GM21390 (cell line): ENCODE data around the gene FAM3B.
"Not testable (repeated sequence)": the region's sequence is repeated elsewhere in the genome, so short reads cannot be mapped to it uniquely, and the experiment has no call there.

Source experiments
- ATAC-seq: cut with Tn5 transposase; IDR thresholded peaks from one replicate; pipeline ENCODE4 v1.9.1; 2021; ENCODE audit not compliant: unreplicated experiment

Gene FAM3B

DNA sequence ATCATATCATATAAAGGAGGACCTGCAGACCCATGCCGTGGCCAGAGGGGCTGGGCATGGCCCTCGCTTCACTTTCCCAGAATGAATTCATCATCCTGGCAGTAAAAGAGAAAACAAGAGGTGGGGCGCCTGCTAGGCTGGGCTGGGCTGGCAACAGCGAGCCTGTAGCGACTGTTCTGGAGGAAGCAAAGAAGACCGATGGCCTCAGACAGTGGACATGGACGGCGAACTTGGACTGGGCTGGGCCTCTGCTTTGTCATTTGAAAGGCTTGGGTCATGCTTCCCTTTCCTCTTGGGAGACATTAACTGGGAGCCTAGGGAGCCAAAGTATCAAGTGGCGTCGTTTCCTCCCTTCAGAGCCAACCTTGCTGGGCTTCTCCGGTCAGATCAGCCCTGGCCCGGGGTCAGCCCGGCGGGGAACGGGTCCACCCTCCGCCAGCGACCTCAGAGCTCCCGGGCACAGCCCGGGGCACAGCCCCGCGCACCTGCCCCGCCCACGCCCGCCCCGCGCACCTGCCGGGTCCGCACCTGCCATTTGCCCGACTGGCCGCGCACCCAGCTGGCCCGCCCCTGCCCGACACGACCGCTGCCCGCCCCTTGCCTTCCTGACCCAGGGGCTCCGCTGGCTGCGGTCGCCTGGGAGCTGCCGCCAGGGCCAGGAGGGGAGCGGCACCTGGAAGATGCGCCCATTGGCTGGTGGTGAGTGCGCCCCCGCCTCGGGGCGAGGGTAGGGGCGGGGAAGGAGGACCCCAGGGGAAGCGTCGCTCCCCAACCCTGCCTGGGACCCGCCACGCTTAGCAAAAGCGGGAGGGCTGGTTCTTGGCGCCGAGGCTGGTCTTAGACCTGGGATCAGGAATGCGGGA is at the start of gene FAM3B:
Gene FAM3B, plus strand, starts transcription at position 602 of the 863 bp plus-strand sequence. Its CDS starts 79 bp downstream, at position 681.
- no peak for ATAC-seq

- no peak for ATAC-seq
Measured at GRCh38 chr21:41267346-41267745, 49.3 kb upstream of the FAM3B start.

GRCh38 chr21:41269535-41269934 is 47.1 kb upstream of the FAM3B start:
- ATAC-seq, result no peak

- no peak for ATAC-seq
Measured at GRCh38 chr21:41277196-41277595, 39.4 kb upstream of the FAM3B start.

DNA sequence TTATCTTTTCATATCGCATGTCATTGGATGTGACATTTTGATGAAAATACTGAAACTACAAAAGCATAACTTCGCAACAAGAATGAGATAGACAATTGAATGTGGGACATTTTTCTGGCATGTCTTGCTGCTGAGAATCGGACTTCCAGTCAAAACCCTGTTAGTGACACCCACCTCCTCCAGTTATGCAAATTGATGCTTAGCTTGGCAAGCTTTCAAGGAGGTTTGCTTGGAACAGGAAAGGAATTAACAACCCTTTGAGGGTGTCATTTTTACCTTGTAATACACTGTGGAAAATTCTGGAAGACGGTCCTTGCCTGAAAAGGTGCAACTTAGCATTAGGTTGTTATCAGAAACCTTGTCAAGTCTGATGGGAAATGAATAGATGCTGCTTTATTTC is 38.8 kb upstream of the FAM3B start:
- ATAC-seq, result no peak

- ATAC-seq, result no peak
Measured at GRCh38 chr21:41280115-41280919, 36.3 kb upstream of the FAM3B start.

DNA sequence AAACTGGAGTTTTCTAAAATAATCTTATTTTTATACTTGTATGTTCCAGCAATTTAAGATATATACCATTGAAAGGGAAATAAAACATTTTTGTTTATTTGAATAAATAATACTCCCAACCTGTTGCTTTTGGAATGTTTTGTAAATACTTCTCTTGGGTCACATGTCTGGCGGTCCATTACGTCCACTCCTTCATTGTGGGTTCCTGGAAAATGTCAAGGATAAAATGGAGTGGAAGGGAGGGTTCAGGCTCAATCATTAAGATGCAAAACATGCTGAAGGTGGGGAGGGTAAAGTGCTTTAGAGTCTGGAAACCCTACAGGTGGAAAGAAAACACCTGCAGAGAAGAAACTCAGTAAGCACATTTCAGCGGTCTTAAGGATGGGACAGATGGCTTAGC is 34.2 kb upstream of the FAM3B start:
- ATAC-seq, result no peak

DNA sequence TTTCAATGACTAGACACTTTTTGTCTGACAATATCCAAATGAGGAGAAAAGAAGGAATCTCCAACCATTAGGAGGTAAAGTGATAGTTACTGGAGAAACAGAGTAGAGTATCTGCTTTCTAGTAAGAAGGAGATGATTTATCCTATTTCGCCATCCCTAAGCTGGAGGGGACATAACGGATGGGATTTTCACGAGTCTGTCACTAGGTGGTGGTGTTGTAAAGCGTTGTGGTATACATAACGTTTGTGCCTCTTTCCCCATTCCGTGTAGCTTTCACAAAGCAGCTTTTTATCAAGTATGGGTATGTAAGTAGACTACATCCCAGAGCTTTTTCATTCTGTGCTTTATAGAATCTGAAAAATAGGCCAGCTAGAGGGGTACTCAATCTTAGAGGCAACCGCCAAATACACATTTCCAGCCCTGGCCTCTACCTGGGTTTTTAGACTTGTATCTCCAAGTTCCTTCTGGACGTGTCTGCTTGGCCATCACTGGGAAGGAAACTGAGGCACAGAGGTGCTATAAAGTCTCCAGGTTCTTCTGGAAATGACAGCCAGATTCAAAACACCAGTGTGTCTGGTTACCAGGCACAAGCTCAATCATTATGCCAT is 33.3 kb upstream of the FAM3B start:
- no peak for ATAC-seq

GRCh38 chr21:41289431-41289830 is 27.2 kb upstream of the FAM3B start:
- no peak for ATAC-seq

DNA sequence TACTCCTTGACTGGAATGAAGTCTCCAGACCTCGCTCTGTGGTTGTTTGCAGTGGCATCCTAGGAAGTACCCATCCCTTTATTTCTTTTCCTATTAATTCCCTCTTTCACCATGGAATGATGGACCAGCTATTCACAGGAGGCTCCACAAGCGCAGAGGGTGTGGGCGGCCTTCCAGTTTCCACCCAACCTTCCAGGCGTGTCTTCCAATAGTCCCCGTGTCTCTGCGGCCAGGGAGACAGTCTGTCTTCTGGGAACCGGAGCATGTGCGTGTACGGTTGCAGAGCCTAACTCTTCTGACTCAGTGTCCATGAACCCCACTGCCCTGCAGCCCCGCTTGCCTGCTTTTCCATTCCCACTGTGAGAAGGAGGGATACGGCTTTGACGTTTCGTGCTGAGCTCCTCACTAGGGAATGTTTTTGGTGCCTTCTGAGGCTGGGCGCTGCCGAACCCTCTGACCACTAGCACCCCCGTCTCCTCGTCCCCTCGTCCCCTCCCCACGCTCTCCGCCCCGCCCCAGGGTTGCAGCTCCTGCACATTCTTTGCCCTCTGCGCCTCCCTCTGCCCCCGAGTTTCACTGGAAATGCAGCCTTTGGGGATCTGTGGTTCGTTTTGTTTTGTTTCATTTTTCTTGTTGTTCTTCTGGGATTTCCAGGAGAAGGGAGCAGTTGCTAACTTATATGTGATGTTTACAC is 26.3 kb upstream of the FAM3B start:
- ATAC-seq, result no peak

- no peak for ATAC-seq
Measured at GRCh38 chr21:41294548-41295231, 21.9 kb upstream of the FAM3B start.

DNA sequence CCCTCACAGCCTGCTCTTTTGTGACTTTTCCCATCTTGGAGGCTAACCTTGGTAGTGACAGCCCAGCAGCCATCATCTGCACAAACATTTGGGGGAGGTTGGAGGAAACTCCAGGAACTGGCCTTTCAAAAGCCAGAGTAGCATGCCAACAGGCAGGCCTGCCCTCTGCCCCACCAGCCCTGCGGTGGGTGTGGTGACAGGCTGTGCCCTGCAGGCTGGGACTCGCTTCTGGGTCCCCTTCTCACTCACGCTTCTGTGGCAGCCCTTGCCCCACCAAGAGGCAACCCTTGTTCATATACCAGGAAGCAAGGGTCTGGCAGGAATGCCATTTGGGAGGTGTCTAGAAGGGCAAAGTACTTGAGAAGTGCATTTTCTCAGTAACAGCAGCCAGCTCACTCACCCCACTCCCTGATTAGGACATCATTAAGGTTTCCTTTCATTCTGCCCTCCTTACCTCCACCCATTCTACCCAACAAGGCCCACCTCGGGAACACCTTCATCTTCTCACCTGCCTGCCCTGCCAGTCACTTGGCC is 20.8 kb upstream of the FAM3B start:
- ATAC-seq, result no peak

DNA sequence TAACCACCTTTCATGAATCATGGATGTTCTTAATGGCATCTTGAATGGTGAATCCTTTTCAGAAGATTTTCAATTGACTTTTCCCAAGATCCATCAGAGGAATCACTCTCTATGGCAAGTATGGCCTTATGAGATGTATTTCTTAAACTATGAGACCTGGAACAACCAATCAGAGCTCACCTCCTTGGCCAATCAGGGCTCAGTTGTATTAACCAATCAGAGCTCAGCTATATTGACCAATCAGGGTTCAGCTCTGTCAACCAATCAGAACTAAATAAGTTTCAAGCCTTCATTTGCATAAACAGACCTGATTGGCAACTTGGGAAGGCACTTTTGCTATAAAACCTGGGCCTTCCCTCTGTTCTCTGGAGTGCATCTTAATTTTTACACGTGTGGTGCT is 13.6 kb upstream of the FAM3B start:
- ATAC-seq, result no peak

- ATAC-seq, result no peak
Measured at GRCh38 chr21:41304068-41304720, 12.4 kb upstream of the FAM3B start.

DNA sequence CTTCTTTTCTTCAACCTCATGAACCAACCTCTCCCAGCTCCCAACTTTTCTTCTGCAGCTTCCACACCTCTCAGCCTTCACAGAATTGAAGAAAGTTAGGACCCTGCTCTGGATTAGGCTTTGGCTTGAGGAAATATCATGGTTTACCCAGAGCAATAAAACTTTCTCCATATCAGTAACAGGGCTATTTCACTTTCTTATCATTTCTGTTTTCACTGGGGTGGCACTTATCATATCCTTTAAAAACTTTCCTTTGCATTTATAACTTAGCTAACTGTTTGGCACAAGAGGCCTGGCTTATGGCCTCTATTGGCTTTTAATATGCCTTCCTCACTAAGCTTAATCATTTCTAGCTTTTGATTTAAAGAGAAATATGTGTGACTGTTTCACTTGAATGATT is 9.4 kb upstream of the FAM3B start:
- ATAC-seq, result no peak

DNA sequence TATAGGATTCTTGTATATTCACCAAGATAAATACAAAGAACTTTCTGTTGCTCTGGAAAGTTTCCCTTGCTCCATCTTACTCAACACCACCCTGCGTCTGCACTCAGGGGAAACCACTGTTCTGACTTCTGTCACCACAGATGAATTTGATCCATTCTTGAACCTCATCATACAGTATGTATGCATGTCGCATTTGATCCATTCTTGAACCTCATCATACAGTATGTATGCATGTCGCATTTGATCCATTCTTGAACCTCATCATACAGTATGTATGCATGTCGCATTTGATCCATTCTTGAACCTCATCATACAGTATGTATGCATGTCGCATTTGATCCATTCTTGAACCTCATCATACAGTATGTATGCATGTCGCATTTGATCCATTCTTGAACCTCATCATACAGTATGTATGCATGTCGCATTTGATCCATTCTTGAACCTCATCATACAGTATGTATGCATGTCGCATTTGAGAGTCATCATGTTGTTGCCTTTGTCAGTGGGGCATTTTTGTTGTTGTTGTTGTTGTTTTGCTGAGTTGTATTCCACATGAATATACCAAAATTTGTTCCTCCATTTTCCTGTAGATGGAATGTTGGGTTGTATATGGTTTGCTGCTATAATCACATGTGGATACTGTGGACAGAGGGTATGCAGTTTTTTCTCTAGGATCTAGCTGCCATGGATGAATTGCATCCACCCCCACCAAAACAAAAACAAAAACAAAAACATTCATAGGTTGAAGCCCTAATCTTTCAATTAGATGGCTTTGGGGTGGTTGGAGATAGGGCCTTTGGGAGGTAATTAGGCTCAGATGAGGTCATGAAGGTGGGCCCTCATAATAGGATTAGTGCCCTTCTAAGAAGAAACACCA is 3.1 kb upstream of the FAM3B start:
- not testable (repeated sequence) for ATAC-seq

DNA sequence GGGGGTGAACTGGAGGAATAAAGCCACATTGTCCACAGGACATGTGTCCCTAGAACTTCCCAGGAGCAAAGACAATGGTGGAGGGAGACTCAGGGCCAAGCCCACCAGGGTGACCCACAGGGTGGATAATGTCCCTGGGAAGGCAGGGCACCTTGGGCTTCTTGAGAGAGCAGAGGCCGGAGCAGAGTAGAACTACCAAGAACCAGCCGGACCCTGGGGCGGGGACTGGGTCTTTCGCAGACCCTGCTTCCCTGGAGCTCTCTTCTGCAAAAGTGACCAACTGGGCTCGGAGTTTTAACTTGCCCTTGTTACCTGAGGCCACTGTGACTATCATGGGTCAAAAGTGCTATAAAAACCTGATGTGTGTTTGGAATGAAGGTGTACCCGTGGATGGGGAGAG is 875 bp upstream of the FAM3B start:
- no peak for ATAC-seq

- no peak for ATAC-seq
Measured at GRCh38 chr21:41317063-41317392, 427 bp downstream of the FAM3B start.

DNA sequence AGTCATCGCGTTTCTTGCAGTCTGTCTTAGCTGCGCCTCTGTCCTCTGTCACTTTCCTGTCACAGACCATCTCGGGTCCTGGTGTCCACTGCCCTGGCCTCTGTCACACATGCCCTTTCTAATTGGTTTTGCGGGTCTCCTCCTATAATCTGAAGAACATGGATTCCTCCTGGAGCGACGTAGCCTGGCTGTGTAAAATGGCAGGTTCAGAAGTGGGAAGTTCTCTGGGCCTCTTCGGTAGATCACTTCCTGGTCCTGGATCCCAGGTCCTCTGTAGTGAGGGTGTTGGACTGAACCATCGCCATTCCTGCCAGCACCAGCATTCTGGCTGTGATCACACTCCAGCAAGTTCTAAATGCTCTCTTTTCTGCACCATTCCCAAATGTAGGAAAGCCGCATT is 857 bp downstream of the FAM3B start:
- ATAC-seq, result no peak
